NK-92 (cell line): ENCODE results near the gene MAGEA4.
"Not testable (repeated sequence)": the region's sequence is repeated elsewhere in the genome, so short reads cannot be mapped to it uniquely, and the experiment has no call there.

ENCODE experiments used
- DNase-seq: peaks from one replicate; lab custom pipeline; 2025; ENCODE audit not compliant: unreplicated experiment; lab: John Stamatoyannopoulos, UW

Gene MAGEA4

DNA sequence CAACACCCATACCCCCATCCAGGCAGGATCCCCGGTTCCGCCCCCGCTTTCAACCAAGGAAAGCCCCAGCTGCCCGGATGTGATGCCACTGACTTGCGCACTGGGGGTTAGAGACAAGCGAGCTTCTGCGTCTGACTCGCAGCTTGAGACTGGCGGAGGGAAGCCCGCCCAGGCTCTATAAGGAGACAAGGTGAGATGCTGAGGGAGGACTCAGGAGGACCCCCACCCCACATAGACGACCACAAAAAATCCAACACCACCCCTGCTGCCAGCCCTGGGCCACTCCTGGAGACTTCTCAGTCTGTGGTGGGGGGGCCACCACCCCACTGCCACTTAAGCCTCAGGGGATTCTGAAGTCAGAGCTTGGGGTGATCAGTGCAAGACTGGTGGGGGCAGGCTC lies at the start of gene MAGEA4:
TSS of gene MAGEA4 (plus strand) at position 110 of the 400 bp plus-strand sequence. CDS start 10,776 bp downstream, outside the sequence.
- DNase-seq = no peak

GRCh38 chrX:151870602-151871001 lies 42.1 kb upstream of the MAGEA4 start:
- no peak for DNase-seq

- no peak for DNase-seq
These were observed 41.4 kb upstream of the MAGEA4 start for GRCh38 chrX:151871244-151871643.

- no peak for DNase-seq
These were observed 39.6 kb upstream of the MAGEA4 start for GRCh38 chrX:151873096-151873495.

- DNase-seq = no peak
These were observed 37.2 kb upstream of the MAGEA4 start for GRCh38 chrX:151875270-151876026.

GRCh38 chrX:151878574-151878973 lies 34.1 kb upstream of the MAGEA4 start:
- DNase-seq = no peak

DNA sequence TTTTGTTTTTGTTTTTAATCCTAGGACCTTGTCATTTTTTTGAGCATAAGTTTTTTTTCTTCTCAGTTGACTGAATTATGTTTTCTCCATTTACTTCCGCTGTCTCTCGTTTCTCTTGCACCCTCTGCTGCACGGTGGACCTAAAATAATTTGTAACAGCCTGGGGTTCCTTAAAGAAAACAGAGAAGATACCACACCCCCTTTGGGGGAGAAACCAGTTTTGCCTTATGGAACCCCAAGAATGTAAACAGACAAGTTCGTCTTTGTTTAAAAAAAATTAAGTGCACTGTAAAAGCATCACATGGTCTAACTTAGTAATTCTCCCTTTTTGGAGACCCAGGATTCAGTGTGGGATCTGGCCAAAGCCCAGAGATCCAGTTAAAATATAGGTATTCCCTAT lies 32.8 kb upstream of the MAGEA4 start:
- no peak for DNase-seq

DNA sequence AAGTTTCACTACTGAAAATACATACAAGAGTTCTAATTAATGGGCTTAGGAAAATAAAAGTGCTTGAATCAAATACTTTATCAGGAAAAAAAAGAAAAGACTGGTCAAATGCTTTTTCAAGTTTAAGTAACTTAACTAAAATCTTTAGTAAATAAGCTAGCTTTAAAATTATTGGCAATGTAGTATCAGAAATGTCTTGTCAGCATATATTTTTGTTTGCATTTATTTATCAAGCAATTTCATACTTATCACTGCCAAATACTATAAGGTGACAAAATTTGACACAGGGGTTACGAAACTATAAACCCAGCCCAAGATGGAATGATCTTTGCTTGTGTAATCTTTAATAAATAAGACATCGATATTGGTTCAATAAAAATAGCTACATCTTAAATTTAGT lies 31.8 kb upstream of the MAGEA4 start:
- DNase-seq = no peak

DNA sequence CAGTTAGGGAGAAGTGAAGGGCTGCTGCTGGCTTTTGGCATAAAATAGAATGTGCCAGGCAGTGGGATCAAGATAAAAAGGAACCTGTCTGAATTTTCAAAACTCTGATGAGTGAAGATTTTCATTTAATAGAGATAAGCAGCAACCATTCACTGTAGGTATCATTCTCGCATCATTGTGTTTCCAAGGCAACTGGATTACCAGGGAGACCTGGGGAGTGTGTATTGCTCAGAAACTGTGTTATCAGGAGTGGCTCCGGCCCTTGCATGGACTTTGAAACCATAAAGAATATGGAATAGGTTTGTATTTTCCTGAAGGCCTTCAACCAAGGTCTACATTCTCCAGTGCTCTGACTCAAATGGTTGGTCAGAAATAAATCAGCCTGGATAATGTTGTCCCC lies 23.3 kb upstream of the MAGEA4 start:
- no peak for DNase-seq

DNA sequence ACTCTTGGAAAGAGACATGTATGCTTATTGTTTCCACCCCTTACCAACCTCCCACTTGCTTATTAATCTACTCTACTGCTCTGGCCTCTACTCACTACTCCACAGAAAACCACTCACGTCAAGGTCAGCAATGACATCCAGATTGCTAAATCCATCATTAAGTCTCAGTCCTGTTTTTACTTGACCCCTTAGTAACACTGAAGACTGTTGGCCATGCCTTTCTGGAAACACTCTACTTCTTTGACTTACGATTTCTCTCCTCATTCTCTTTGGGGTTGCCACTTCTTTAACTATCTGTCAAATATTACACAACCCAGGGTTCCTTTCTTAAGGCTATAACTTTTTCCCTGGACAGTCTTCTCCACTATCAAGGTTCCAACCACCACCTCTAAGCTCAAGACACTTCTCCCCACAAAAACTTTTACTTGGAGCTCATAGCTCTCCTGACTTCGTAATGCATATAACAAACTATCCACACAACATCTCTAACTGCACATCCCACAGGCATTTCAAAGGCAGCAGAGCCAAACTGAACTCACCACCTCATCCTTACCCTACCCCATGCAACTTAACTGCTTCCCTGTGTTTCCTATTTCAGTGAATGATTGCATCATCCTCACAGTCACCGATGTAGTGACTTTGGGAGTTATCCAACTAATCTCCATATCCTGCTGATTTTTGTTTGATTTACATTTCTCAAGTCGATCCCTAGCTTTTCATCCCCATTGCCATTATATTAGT lies 15.8 kb upstream of the MAGEA4 start:
- DNase-seq = no peak

GRCh38 chrX:151899622-151900021 lies 13.1 kb upstream of the MAGEA4 start:
- no peak for DNase-seq

DNA sequence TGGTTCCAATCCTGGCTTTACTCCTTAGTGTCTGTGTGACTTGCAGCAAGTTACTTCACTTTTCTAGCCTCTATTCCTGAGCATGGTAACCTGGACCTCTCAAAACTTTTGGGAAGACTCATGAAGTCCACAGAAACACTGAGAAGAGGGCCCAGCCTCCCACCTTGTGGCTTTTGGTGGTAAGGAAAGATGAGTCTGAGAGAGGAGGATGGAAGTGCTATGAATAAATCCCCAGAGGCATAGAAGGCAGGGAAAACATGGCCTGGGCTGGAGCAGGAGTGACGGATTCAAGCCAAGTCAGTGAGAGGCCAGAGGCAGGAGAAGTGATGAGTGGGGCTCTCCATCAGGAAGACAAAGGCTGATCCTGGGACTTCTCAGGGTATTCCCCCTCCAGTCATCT lies 10.9 kb upstream of the MAGEA4 start:
- DNase-seq = no peak

- DNase-seq = no peak
These were observed 9.7 kb upstream of the MAGEA4 start for GRCh38 chrX:151902813-151903591.

DNA sequence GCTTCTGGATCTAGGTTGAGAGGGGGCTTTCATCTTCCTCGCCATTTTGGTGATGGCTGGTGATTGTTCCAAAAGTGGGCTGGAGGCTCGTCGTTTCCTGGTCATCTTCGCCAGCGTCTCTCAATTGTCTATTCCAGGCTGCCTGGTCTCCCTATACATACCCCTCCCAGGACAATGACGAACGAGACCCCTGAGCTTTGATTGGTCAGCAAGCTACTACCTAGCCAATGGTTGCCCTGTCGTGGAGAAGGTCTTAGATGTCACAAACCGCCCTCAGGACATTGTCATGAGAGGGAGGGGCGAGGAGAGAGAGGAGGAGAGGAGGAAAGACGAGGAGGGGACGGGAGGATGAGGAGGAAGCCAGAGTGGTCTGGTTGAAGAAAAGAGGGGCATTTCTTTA lies 7.7 kb upstream of the MAGEA4 start:
- DNase-seq = no peak

DNA sequence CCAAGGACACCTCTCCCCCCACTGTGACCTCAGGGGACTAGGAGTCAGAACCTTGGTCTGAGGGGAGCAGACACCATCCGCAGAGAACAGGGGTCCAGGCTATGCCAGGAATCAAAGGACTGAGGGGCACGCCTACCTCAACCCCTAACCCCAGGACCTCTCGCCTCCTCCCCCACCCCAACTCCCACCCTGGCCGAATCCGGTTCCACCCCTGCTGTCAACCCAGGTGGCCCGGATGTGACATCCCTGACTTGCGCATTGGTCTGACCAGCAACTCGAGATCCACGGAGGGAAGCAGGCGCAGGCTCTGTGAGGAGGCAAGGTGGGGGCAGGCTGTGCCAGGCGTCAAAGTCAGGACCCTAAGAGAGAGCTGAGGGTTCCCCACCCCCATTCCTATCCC lies 468 bp upstream of the MAGEA4 start:
- DNase-seq = no peak

GRCh38 chrX:151918736-151919135 lies 6.0 kb downstream of the MAGEA4 start:
- not testable (repeated sequence) for DNase-seq

DNA sequence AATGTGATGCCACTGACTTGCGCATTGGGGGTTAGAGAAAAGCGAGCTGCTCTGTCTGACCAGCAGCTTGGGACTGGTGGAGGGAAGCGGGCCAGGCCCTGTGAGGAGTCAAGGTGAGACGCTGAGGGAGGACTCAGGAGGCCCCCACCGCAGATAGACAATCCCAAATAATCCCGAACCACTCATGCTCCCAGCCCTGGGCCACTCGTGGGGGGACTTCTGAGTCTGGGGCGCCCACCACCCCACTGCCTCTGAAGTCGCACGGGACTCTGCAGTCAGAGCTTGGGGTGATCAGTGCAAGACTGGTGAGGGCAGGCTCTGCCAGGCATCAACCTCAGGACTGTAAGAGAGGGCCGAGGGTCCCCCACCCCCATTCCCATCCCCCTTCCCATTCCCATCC lies 6.9 kb downstream of the MAGEA4 start:
- DNase-seq = no peak

DNA sequence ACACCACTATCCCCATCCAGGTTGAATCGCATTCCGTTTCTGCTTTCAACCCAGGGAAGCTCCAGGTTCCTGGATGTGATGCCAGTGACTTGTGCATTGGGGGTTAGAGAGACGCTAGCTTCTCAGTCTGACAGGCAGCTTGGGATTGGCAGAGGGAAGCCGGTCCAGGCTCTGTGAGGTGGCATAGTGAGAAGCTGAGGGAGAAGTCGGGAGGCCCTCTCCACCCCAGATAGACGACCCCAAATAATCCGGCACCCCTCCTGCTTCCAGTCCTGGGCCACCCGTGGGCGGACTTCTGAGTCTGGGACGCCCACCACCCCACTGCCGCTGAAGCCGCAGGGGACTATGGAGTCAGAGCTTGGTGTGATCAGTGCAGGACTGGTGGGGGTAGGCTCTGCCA lies 7.4 kb downstream of the MAGEA4 start:
- DNase-seq = no peak

DNA sequence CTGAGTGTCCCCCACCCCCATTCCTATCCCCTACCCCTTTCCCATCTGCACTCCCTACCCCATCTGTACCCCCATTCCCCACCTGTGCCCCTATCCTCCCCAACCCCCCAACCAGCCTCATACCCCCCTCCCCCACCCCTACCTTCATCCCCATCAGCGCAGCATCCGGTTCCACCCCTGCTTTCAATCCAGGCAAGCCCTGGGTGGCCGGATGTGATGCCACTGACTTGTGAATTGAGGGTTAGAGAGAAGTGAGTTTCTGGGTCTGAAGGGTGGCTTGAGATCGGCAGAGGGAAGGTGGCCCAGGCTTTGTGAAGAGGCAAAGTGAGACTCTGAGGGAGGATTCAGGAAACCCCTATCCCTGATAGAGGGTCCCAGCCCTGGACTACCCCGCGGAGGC lies 7.8 kb downstream of the MAGEA4 start:
- no peak for DNase-seq

GRCh38 chrX:151921292-151921691 lies 8.6 kb downstream of the MAGEA4 start:
- DNase-seq = no peak

GRCh38 chrX:151921866-151922265 lies 9.2 kb downstream of the MAGEA4 start:
- no peak for DNase-seq

DNA sequence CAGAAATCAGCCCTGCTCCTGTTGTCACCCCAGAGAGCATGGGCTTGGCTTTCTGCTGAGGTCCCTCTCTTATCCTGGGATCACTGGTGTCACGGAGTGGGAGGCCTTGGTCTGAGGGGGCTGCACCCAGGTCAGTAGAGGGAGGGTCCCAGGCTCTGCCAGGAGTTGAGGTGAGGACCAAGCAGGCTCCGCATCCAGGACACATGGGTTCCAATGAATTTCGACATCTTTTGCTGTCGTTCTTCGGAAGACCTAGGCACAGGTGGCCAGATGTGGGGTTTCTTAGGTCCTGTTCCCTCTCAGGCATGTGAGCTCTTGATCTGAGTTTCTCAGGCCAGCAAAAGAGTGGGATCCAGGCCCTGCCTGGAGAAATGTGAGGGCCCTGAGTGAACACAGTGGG lies 10.0 kb downstream of the MAGEA4 start:
- DNase-seq = no peak
